Measurements from ENCODE around the gene WDR59. TPM values are rescaled to one million over a fixed set of nuclear protein-coding genes. Genes with fewer than 3 reads are reported as not detected.

The WDR59 gene
- total RNA-seq, 1 donor, result 14.8 TPM

DNA sequence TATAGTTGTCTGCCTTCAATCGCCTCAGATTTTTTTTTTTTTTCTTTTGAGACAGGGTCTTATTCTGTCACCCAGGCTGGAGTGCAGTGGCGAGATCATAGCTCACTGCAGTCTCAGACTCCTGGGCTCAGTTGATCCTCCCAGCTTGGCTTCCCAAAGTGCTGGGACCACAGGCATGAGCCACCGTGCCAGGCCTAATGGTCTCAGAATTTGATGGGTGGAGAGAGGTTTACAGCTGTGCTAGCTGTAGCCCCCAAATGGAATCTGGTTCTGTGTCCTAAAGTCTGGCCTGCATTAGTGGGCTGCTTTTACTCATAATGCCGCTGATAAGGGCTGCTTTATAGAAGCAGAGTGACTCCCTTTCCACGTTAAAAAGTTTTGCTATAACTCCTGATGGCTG, 19.0 kb upstream of the WDR59 start:
- TF ChIP-seq, protein P1, sequence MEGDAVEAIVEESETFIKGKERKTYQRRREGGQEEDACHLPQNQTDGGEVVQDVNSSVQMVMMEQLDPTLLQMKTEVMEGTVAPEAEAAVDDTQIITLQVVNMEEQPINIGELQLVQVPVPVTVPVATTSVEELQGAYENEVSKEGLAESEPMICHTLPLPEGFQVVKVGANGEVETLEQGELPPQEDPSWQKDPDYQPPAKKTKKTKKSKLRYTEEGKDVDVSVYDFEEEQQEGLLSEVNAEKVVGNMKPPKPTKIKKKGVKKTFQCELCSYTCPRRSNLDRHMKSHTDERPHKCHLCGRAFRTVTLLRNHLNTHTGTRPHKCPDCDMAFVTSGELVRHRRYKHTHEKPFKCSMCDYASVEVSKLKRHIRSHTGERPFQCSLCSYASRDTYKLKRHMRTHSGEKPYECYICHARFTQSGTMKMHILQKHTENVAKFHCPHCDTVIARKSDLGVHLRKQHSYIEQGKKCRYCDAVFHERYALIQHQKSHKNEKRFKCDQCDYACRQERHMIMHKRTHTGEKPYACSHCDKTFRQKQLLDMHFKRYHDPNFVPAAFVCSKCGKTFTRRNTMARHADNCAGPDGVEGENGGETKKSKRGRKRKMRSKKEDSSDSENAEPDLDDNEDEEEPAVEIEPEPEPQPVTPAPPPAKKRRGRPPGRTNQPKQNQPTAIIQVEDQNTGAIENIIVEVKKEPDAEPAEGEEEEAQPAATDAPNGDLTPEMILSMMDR (IDR thresholded peaks at IDR 0.05; ENCODE audit: extremely low read depth, low read depth, low read length), result no peak
- Histone ChIP-seq H4K20me1 (ENCODE audit: insufficient read depth, low read length) (peaks cover 61% of the 10 kb centered on the region), H3K4me2 (ENCODE audit: insufficient read depth, low read length) (no peak overlapping the region), H3K4me3 (ENCODE audit: insufficient read depth, low read length) (no peak overlapping the region), H3K79me2 (ENCODE audit: insufficient read depth, low read length) (peaks cover 94% of the 10 kb centered on the region), H3K4me1 (ENCODE audit: insufficient read depth, low read length) (peaks cover 16% of the 10 kb centered on the region), H3K36me3 (ENCODE audit: insufficient read depth, low read length) (no peaks in the 10 kb centered on the region), H2AFZ (ENCODE audit: low read length) (no peak overlapping the region), H3K27me3 (ENCODE audit: insufficient read depth, low read length) (no peaks in the 10 kb centered on the region), H3K9me3 (ENCODE audit: low read depth, low read length) (no peaks in the 10 kb centered on the region), H3K27ac (ENCODE audit: low read depth, low read length) (no peak overlapping the region)
- no peak for DNase-seq (ENCODE audit: insufficient read length, low spot score, missing footprints)

DNA sequence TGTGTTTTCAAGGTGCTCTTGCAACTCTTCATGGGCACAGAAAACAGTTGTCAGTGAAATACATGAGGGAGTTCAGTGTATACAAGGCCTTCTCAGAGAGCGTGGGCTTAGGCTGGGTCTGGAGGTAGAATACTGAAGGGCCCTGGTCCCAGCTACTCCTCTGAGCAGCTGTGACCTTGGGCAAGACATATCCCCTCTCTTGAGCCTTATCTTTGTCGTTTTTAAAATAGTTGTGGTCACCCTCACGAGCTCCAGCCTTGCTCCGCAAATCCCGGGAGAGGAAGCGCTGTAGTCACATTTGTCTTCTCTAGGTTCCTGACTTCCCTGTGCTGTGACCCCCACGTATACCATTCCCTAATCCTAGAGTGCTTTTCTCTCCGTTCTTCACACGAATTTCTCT, 17.6 kb upstream of the WDR59 start:
- Histone ChIP-seq H3K9me3 (ENCODE audit: low read depth, low read length) (no peaks in the 10 kb centered on the region), H3K4me3 (ENCODE audit: insufficient read depth, low read length) (no peak overlapping the region), H3K27ac (ENCODE audit: low read depth, low read length) (no peak overlapping the region), H2AFZ (ENCODE audit: low read length) (no peak overlapping the region), H3K36me3 (ENCODE audit: insufficient read depth, low read length) (no peaks in the 10 kb centered on the region), H4K20me1 (ENCODE audit: insufficient read depth, low read length) (peaks cover 58% of the 10 kb centered on the region), H3K4me2 (ENCODE audit: insufficient read depth, low read length) (no peak overlapping the region), H3K27me3 (ENCODE audit: insufficient read depth, low read length) (no peaks in the 10 kb centered on the region), H3K4me1 (ENCODE audit: insufficient read depth, low read length) (peaks cover 16% of the 10 kb centered on the region), H3K79me2 (ENCODE audit: insufficient read depth, low read length) (peaks cover 81% of the 10 kb centered on the region)
- DNase-seq (ENCODE audit: insufficient read length, low spot score, missing footprints), result no peak
- TF ChIP-seq, protein P1 (IDR thresholded peaks at IDR 0.05; ENCODE audit: extremely low read depth, low read depth, low read length), result no peak

DNA sequence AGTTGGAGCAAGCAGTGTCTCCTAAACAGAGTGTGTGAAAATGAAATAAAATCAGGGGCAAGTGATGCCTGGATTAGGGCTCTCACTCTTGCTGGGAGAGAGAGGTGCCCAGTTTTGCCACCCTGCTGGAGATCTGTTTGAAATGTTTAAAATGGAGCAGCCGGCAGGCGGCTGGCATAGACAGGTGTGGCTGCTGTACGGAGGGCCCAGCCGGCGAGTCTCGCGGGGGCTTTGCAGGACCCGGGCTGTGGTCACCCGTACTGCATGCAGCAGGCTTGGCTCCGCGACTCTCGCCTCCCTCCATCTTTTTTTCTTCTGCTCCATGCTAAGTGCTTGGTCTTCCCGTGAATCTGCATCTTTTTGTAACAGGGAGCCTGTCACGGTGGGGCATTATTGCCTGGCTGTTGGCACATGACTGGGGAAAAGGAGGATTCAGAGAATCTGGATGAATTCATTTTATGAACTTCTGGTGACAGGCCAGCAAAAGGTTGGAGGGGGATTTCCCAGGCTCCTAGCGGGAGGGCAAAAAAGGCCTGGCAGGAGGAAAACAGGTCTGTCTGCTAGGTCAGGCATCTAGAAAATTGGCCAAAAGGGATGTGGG, 15.7 kb upstream of the WDR59 start:
- no peaks in the 10 kb centered on the region for H3K9me3 ChIP-seq (ENCODE audit: low read depth, low read length)
- TF ChIP-seq, protein P1 (IDR thresholded peaks at IDR 0.05; ENCODE audit: extremely low read depth, low read depth, low read length), result no peak
- peaks cover 16% of the 10 kb centered on the region for H3K4me1 ChIP-seq (ENCODE audit: insufficient read depth, low read length)
- H3K4me2 ChIP-seq (ENCODE audit: insufficient read depth, low read length), result peak overlapping the region; percentile 100
- peak overlapping the region; percentile 83 for H2AFZ ChIP-seq (ENCODE audit: low read length)
- H3K27me3 ChIP-seq (ENCODE audit: insufficient read depth, low read length), result no peaks in the 10 kb centered on the region
- peak overlapping the region; percentile 84 for H3K4me3 ChIP-seq (ENCODE audit: insufficient read depth, low read length)
- no peaks in the 10 kb centered on the region for H3K36me3 ChIP-seq (ENCODE audit: insufficient read depth, low read length)
- peaks cover 47% of the 10 kb centered on the region for H4K20me1 ChIP-seq (ENCODE audit: insufficient read depth, low read length)
- peaks cover 62% of the 10 kb centered on the region for H3K79me2 ChIP-seq (ENCODE audit: insufficient read depth, low read length)
- H3K27ac ChIP-seq (ENCODE audit: low read depth, low read length), result peak overlapping the region; percentile 59
- peak; percentile 83 for DNase-seq (ENCODE audit: insufficient read length, low spot score, missing footprints)

DNA sequence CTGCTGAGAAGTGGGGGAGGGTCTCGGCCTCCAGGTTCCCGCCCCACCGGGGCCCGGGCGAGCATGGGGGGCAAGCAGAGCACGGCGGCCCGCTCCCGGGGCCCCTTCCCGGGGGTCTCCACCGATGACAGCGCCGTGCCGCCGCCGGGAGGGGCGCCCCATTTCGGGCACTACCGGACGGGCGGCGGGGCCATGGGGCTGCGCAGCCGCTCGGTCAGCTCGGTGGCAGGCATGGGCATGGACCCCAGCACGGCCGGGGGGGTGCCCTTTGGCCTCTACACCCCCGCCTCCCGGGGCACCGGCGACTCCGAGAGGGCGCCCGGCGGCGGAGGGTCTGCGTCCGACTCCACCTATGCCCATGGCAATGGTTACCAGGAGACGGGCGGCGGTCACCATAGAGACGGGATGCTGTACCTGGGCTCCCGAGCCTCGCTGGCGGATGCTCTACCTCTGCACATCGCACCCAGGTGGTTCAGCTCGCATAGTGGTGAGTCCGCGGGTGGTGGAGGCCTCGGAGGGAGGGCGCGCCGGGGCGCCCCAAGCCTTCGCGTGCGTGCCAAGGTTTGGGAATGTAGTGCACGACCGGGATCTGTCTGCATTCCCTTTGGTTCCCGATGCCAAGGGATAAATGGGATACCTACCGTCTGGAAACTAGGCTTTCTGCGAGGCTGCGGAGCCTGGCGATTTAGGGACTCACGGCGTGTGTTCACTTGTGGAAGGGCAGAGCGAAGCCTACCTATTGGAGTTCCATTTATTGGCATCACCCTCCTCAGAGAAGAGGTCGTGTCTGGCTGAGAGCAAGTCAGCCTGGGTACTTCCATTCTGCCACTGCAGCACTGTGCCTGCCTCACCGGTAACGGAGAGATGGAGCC, 14.9 kb upstream of the WDR59 start:
- Histone ChIP-seq H3K4me3 (ENCODE audit: insufficient read depth, low read length) (peak overlapping the region; percentile 84), H3K9me3 (ENCODE audit: low read depth, low read length) (no peaks in the 10 kb centered on the region), H3K27ac (ENCODE audit: low read depth, low read length) (peak overlapping the region; percentile 59), H3K4me1 (ENCODE audit: insufficient read depth, low read length) (peaks cover 16% of the 10 kb centered on the region), H3K36me3 (ENCODE audit: insufficient read depth, low read length) (no peaks in the 10 kb centered on the region), H2AFZ (ENCODE audit: low read length) (peak overlapping the region; percentile 83), H4K20me1 (ENCODE audit: insufficient read depth, low read length) (peaks cover 40% of the 10 kb centered on the region), H3K4me2 (ENCODE audit: insufficient read depth, low read length) (peak overlapping the region; percentile 100), H3K27me3 (ENCODE audit: insufficient read depth, low read length) (no peaks in the 10 kb centered on the region), H3K79me2 (ENCODE audit: insufficient read depth, low read length) (peaks cover 55% of the 10 kb centered on the region)
- peak; percentile 81 for DNase-seq (ENCODE audit: insufficient read length, low spot score, missing footprints)
- TF ChIP-seq, protein P1 (IDR thresholded peaks at IDR 0.05; ENCODE audit: extremely low read depth, low read depth, low read length), result no peak
